IMR-90 (cell line): Measurements from ENCODE around the gene CTNNA2. TPM values are rescaled to one million over a fixed set of nuclear protein-coding genes. Genes with fewer than 3 reads are reported as not detected.

Experiments
- ATAC-seq: fragments of 200-7000 bp; cut with Tn5 transposase; 2 replicates; pipeline ENCODE4 v1.9.1; 2020; ENCODE audit warnings: low read depth, mild to moderate bottlenecking, moderate library complexity
- BruUV-seq: library from RNA; stranded (reverse); fragments of 400-500 nt; replicated peaks from 2 replicates; lab custom pipeline; 2021; lab: Mats Ljungman, UMichigan
- CTCF ChIA-PET: fragments of 300-600 bp; formaldehyde crosslinking; extraction: SDS; loops from one replicate; lab custom pipeline; 2021; ENCODE audit warnings: antibody characterized with exemption; lab: Yijun Ruan, JAX
- POLR2A ChIA-PET: fragments of 300-600 bp; sonication (Branson Sonifier 250); formaldehyde crosslinking; loops from one replicate; lab custom pipeline; 2022; ENCODE audit warnings: antibody characterized with exemption; ENCODE audit not compliant: unreplicated experiment; lab: Charles Lee
- DNase-seq: peaks from one replicate; pipeline ENCODE4 v3.0.0; 2013
- H2AFZ ChIP-seq: replicated peaks from 2 replicates; pipeline ENCODE3; 2013; ENCODE audit warnings: low read length, mild to moderate bottlenecking; ENCODE audit not compliant: poor library complexity
- H2AK5ac ChIP-seq: 2 replicates; pipeline ENCODE4 v1.6.1; 2013; ENCODE audit warnings: low read depth, low read length, inconsistent platforms
- H2AK9ac ChIP-seq: replicated peaks from 2 replicates; pipeline ENCODE3; 2013; ENCODE audit warnings: mild to moderate bottlenecking, low read depth, low read length, moderate library complexity; ENCODE audit not compliant: poor library complexity
- H2BK120ac ChIP-seq: 2 replicates; pipeline ENCODE4 v1.6.1; 2013; ENCODE audit warnings: low read depth, low read length, inconsistent platforms
- H2BK15ac ChIP-seq: 3 replicates; pipeline ENCODE4 v1.6.1; 2013; ENCODE audit warnings: low read depth, low read length, inconsistent platforms
- H2BK20ac ChIP-seq: 2 replicates; pipeline ENCODE4 v1.6.1; 2013; ENCODE audit warnings: low read depth, mild to moderate bottlenecking, inconsistent platforms, low read length, moderate library complexity
- H2BK5ac ChIP-seq: 2 replicates; pipeline ENCODE4 v1.6.1; 2013; ENCODE audit warnings: mild to moderate bottlenecking, low read depth, low read length, inconsistent platforms; ENCODE audit not compliant: poor library complexity, severe bottlenecking
- H3K14ac ChIP-seq: replicated peaks from 2 replicates; pipeline ENCODE4 v1.6.1; 2013; ENCODE audit warnings: low read depth, low read length, inconsistent platforms
- H3K18ac ChIP-seq: 2 replicates; pipeline ENCODE4 v1.6.1; 2013; ENCODE audit warnings: low read depth, low read length, control low read depth
- H3K23ac ChIP-seq: 2 replicates; pipeline ENCODE4 v1.6.1; 2013; ENCODE audit warnings: low read depth, low read length, inconsistent platforms
- H3K27ac ChIP-seq: 2 replicates; pipeline ENCODE4 v1.5.1; 2013; ENCODE audit warnings: mild to moderate bottlenecking, control low read depth, low read length; ENCODE audit not compliant: insufficient read depth
- H3K27me3 ChIP-seq: 2 replicates; pipeline ENCODE4 v1.6.1; 2013; ENCODE audit warnings: low read length; ENCODE audit not compliant: control insufficient read depth, insufficient read depth
- H3K36me3 ChIP-seq: 2 replicates; pipeline ENCODE4 v1.6.1; 2013; ENCODE audit warnings: low read length, mixed read lengths; ENCODE audit not compliant: control insufficient read depth, insufficient read depth
- H3K4ac ChIP-seq: 2 replicates; pipeline ENCODE4 v1.6.1; 2013; ENCODE audit warnings: low read depth, low read length, inconsistent platforms
- H3K4me1 ChIP-seq: 2 replicates; pipeline ENCODE4 v1.6.1; 2013; ENCODE audit warnings: low read length, mixed read lengths; ENCODE audit not compliant: control insufficient read depth, insufficient read depth
- H3K4me2 ChIP-seq: 2 replicates; pipeline ENCODE4 v1.6.1; 2013; ENCODE audit warnings: low read depth, mild to moderate bottlenecking, control low read depth, low read length, moderate library complexity
- H3K4me3 ChIP-seq: 2 replicates; pipeline ENCODE4 v1.5.1; 2013; ENCODE audit warnings: low read depth, mild to moderate bottlenecking, control low read depth, low read length, moderate library complexity; ENCODE audit not compliant: insufficient read depth
- H3K56ac ChIP-seq: 2 replicates; pipeline ENCODE4 v1.6.1; 2013; ENCODE audit warnings: low read length, inconsistent platforms; ENCODE audit not compliant: insufficient read depth; ENCODE audit errors: extremely low read depth
- H3K79me1 ChIP-seq, 2 experiments: 2 replicates each; pipeline ENCODE4 v1.6.1; 2013; ENCODE audit warnings: low read length in 2 of 2, inconsistent platforms in 1 of 2, low read depth in 1 of 2
- H3K9ac ChIP-seq: 2 replicates; pipeline ENCODE4 v1.6.1; 2013; ENCODE audit warnings: low read depth, low read length, control low read depth
- H3K9me1 ChIP-seq: 2 replicates; pipeline ENCODE4 v1.6.1; 2013; ENCODE audit warnings: low read length, inconsistent platforms; ENCODE audit not compliant: insufficient read depth
- H3K9me3 ChIP-seq: 2 replicates; pipeline ENCODE4 v1.6.1; 2013; ENCODE audit warnings: low read length; ENCODE audit not compliant: control insufficient read depth, insufficient read depth
- H4K20me1 ChIP-seq: 2 replicates; pipeline ENCODE4 v1.6.1; 2013; ENCODE audit warnings: low read length, inconsistent platforms; ENCODE audit not compliant: insufficient read depth
- H4K5ac ChIP-seq: 2 replicates; pipeline ENCODE4 v1.6.1; 2013; ENCODE audit warnings: mild to moderate bottlenecking, low read depth, low read length, control low read depth
- H4K8ac ChIP-seq, 2 experiments: 2 replicates each; pipeline ENCODE4 v1.6.1; 2013; ENCODE audit warnings: low read depth in 2 of 2, low read length in 2 of 2, control low read depth in 1 of 2, inconsistent platforms in 1 of 2
- H4K91ac ChIP-seq: 2 replicates; pipeline ENCODE4 v1.6.1; 2013; ENCODE audit warnings: low read depth, low read length, inconsistent platforms; ENCODE audit not compliant: insufficient read depth
- CHD1 ChIP-seq: IDR thresholded peaks from 2 replicates; pipeline ENCODE4 v1.6.1; 2012; ENCODE audit warnings: low read depth, low read length, improper control_type of control experiment
- ELK1 ChIP-seq: fragments of 150-350 bp; IDR thresholded peaks from 2 replicates; pipeline ENCODE4 v1.6.1; 2016; ENCODE audit warnings: low read depth, mild to moderate bottlenecking, low read length, moderate library complexity, borderline replicate concordance
- MXI1 ChIP-seq: IDR thresholded peaks from 2 replicates; pipeline ENCODE4 v1.6.1; 2012; ENCODE audit warnings: low read depth, mild to moderate bottlenecking, low read length, moderate library complexity, borderline replicate concordance
- NFE2L2 ChIP-seq: fragments of 150-350 bp; IDR thresholded peaks from 2 replicates; pipeline ENCODE4 v1.6.1; 2016; ENCODE audit warnings: low read depth, mild to moderate bottlenecking, low read length
- POLR2A ChIP-seq: IDR thresholded peaks from 2 replicates; pipeline ENCODE4 v1.6.1; 2012; ENCODE audit warnings: mild to moderate bottlenecking, low read depth, low read length
- RAD21 ChIP-seq: IDR thresholded peaks from 2 replicates; pipeline ENCODE4 v1.6.1; 2012; ENCODE audit warnings: low read length, improper control_type of control experiment
- RCOR1 ChIP-seq: IDR thresholded peaks from 2 replicates; pipeline ENCODE4 v1.6.1; 2012; ENCODE audit warnings: mild to moderate bottlenecking, low read length, improper control_type of control experiment; ENCODE audit not compliant: insufficient replicate concordance
- SMC3 ChIP-seq: fragments of 150-350 bp; IDR thresholded peaks from 2 replicates; pipeline ENCODE4 v1.6.1; 2016; ENCODE audit warnings: low read depth, mild to moderate bottlenecking, antibody characterized with exemption, low read length, moderate library complexity
- WGBS, 2 experiments: methylation state at CpG; one replicate each; pipeline versions ENCODE4 v1.1.5 to v1.1.7; 2013; ENCODE audit warnings: missing lambda C conversion rate in 2 of 2; ENCODE audit not compliant: insufficient read length in 1 of 2; ENCODE audit errors: extremely low coverage in 2 of 2; 5-methylcytosine and 5-hydroxymethylcytosine counted together
- dilution Hi-C: fragments of 300-500 bp; cut with HindIII; formaldehyde crosslinking; loops from one replicate; pipeline ENCODE4 v1.14.3; 2018; ENCODE audit warnings: low sequenced_read_pairs; ENCODE audit not compliant: unreplicated experiment
- in situ Hi-C: fragments of 300-500 bp; cut with MboI; formaldehyde crosslinking; loops from 3 replicates; pipeline ENCODE4 v1.14.3; 2019; ENCODE audit warnings: low sequenced_read_pairs, inconsistent platforms, mixed read lengths
- intact Hi-C: fragments of 100-400 bp; cut with micrococcal nuclease; formaldehyde crosslinking; loops from 2 replicates; pipeline ENCODE4 v1.10.0; 2022
- polyA plus RNA-seq, 3 experiments: library from polyadenylated mRNA; depleted of rRNA; stranded (reverse); fragments of >200 nt; gene quantifications; 2 replicates each; pipeline ENCODE4 v1.2.3, GENCODE V29; 2012; ENCODE audit warnings: low replicate concordance in 1 of 3
- total RNA-seq: library from RNA; depleted of rRNA; stranded (reverse); fragments of >200 nt; gene quantifications from 2 replicates; pipeline ENCODE4 v1.2.3, GENCODE V29; 2012

Gene CTNNA2
- total and polyA plus RNA-seq, 2 of the 4 experiments (the other 2 are of a cell fraction), result not detected

DNA sequence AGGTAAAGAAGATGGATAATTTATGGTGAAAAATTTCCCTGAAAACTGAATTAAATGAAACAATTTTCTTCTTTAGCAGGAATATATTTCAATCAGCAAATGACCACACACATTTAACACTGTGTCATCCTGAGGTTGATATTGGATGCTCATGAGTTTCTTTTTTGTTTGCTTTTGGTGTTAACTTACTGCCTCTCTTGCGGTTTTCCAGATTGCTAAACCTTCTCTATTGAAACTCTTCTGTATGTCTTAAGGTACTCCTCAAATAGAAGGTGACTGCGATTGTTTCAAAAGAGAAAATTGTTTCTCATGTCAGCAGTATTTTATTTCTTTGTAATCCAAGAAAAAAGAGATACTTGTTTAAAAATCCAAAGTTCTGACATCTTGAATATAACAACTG, 692.6 kb downstream of the CTNNA2 start:
- Histone ChIP-seq H3K18ac (no peak overlapping the region), H4K5ac (no peak overlapping the region), H3K4ac (no peak overlapping the region), H3K27me3 (no peaks in the 10 kb centered on the region), H4K8ac (no peak overlapping the region), H3K4me2 (no peak overlapping the region), H2AK9ac (no peak overlapping the region), H3K56ac (no peak overlapping the region), H4K20me1 (no peaks in the 10 kb centered on the region), H4K91ac (no peak overlapping the region), H3K9me3 (no peaks in the 10 kb centered on the region), H3K9me1 (no peaks in the 10 kb centered on the region), H2BK120ac (no peak overlapping the region), H3K36me3 (no peaks in the 10 kb centered on the region), H3K9ac (no peak overlapping the region), H3K23ac (no peak overlapping the region), H2AFZ (no peak overlapping the region), H3K79me1 (no peaks in the 10 kb centered on the region), H2BK5ac (no peak overlapping the region), H3K4me1 (no peaks in the 10 kb centered on the region), H2BK20ac (no peak overlapping the region), H3K27ac (no peak overlapping the region), H2BK15ac (no peak overlapping the region), H2AK5ac (no peak overlapping the region), H3K14ac (no peak overlapping the region), H3K4me3 (no peak overlapping the region)
- WGBS, 2 experiments, result no CpG with 5 or more reads among the region's 2 CpGs
- no TSS peak for BruUV-seq
- TF ChIP-seq RCOR1, result no peak
- TF ChIP-seq RAD21, result no peak
- TF ChIP-seq NFE2L2, result no peak
- no peak for TF ChIP-seq MXI1
- TF ChIP-seq CHD1, result no peak
- no peak for TF ChIP-seq POLR2A
- no peak for TF ChIP-seq ELK1
- no peak for TF ChIP-seq SMC3
- intact Hi-C loops, result no loop called here
- ChIA-PET POLR2A (no interaction called here), CTCF (no interaction called here)
- in situ Hi-C loops, result no loop called here
- DNase-seq (no peak), ATAC-seq (no peak)
- dilution Hi-C loops, result no loop called here
